ENCODE results near the gene PDZD2.

PDZD2 gene

DNA sequence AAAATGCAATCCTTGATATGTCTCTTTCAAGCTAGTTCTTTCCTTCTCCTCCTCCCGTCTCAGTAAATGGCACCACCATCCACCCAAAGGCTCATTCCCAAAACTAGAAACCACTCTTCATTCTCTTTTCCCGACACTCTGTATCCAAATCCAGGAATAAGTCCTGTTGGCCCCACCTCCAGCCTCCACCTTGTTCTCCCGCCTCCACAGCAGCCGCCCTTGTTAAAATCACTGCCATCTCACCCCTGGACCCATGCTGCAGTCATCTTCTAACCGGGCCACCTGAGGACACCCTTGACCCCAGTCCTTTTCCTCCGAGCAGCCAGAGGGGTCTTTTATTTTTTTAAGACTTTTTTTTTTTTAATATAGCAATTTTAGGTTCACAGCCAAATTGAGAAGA is 9.4 kb downstream of the PDZD2 start:
- H3K9ac ChIP-seq: no peak overlapping the region
- TF ChIP-seq, protein P1, sequence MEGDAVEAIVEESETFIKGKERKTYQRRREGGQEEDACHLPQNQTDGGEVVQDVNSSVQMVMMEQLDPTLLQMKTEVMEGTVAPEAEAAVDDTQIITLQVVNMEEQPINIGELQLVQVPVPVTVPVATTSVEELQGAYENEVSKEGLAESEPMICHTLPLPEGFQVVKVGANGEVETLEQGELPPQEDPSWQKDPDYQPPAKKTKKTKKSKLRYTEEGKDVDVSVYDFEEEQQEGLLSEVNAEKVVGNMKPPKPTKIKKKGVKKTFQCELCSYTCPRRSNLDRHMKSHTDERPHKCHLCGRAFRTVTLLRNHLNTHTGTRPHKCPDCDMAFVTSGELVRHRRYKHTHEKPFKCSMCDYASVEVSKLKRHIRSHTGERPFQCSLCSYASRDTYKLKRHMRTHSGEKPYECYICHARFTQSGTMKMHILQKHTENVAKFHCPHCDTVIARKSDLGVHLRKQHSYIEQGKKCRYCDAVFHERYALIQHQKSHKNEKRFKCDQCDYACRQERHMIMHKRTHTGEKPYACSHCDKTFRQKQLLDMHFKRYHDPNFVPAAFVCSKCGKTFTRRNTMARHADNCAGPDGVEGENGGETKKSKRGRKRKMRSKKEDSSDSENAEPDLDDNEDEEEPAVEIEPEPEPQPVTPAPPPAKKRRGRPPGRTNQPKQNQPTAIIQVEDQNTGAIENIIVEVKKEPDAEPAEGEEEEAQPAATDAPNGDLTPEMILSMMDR (IDR thresholded peaks at IDR 0.05): no peak
- H3K4me1 ChIP-seq: no peaks in the 10 kb centered on the region
- H3K36me3 ChIP-seq (ENCODE audit: control insufficient read depth, insufficient read depth, low read length): no peaks in the 10 kb centered on the region
- no peak overlapping the region for H3K4me2 ChIP-seq (ENCODE audit: low read length)
- no peak overlapping the region for H3K27ac ChIP-seq
- no peak overlapping the region for H2AFZ ChIP-seq
- H3K9me3 ChIP-seq (ENCODE audit: control insufficient read depth, low read length): no peaks in the 10 kb centered on the region
- no peaks in the 10 kb centered on the region for H3K79me2 ChIP-seq
- H3K4me3 ChIP-seq (ENCODE audit: low read depth, low read length): no peak overlapping the region
- no peaks in the 10 kb centered on the region for H3K27me3 ChIP-seq (ENCODE audit: control insufficient read depth, insufficient read depth, low read length)

DNA sequence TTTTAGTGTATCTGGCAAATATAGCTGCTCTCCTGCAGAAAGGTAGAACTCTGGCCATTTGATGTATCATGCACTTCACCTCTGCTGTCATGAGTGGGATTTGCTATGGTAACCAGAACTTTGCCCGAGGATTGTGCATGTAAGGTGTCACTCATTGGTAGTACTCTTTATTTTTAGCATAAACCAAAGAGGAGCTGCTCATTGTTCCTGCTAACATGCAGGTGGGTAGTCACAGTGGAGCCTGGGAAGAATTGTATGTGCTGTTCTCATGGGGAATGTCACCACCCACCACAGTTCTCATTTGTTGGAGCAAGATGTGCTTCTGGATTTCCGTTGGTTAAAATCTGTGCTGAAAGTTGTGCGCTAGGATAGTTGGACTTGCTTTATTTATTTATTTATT is 12.3 kb downstream of the PDZD2 start:
- no peaks in the 10 kb centered on the region for H3K79me2 ChIP-seq
- no peak overlapping the region for H3K4me2 ChIP-seq (ENCODE audit: low read length)
- no peaks in the 10 kb centered on the region for H3K27me3 ChIP-seq (ENCODE audit: control insufficient read depth, insufficient read depth, low read length)
- TF ChIP-seq, protein P1 (IDR thresholded peaks at IDR 0.05): no peak
- H3K9me3 ChIP-seq (ENCODE audit: control insufficient read depth, low read length): no peaks in the 10 kb centered on the region
- H3K4me3 ChIP-seq (ENCODE audit: low read depth, low read length): no peak overlapping the region
- H3K9ac ChIP-seq: no peak overlapping the region
- H3K4me1 ChIP-seq: no peaks in the 10 kb centered on the region
- no peaks in the 10 kb centered on the region for H3K36me3 ChIP-seq (ENCODE audit: control insufficient read depth, insufficient read depth, low read length)
- no peak overlapping the region for H3K27ac ChIP-seq
- H2AFZ ChIP-seq: no peak overlapping the region

GRCh38 chr5:31655491-31655890 is 16.6 kb downstream of the PDZD2 start:
- TF ChIP-seq, protein P1 (IDR thresholded peaks at IDR 0.05): no peak

GRCh38 chr5:31656806-31657205 is 17.9 kb downstream of the PDZD2 start:
- H3K36me3 ChIP-seq (ENCODE audit: control insufficient read depth, insufficient read depth, low read length): no peaks in the 10 kb centered on the region
- H3K27ac ChIP-seq: no peak overlapping the region
- TF ChIP-seq, protein P1 (IDR thresholded peaks at IDR 0.05): no peak
- H3K27me3 ChIP-seq (ENCODE audit: control insufficient read depth, insufficient read depth, low read length): no peaks in the 10 kb centered on the region
- H3K9me3 ChIP-seq (ENCODE audit: control insufficient read depth, low read length): no peaks in the 10 kb centered on the region
- H2AFZ ChIP-seq: no peak overlapping the region
- H3K79me2 ChIP-seq: no peaks in the 10 kb centered on the region
- H3K9ac ChIP-seq: no peak overlapping the region
- no peak overlapping the region for H3K4me2 ChIP-seq (ENCODE audit: low read length)
- no peak overlapping the region for H3K4me3 ChIP-seq (ENCODE audit: low read depth, low read length)
- no peaks in the 10 kb centered on the region for H3K4me1 ChIP-seq

More at GRCh38 chr5:31655491-31655890, 16.6 kb downstream of the PDZD2 start:
- Histone ChIP-seq H3K4me2 (ENCODE audit: low read length) (no peak overlapping the region), H3K4me3 (ENCODE audit: low read depth, low read length) (no peak overlapping the region), H2AFZ (no peak overlapping the region), H3K9ac (no peak overlapping the region), H3K79me2 (no peaks in the 10 kb centered on the region), H3K9me3 (ENCODE audit: control insufficient read depth, low read length) (no peaks in the 10 kb centered on the region), H3K4me1 (no peaks in the 10 kb centered on the region), H3K36me3 (ENCODE audit: control insufficient read depth, insufficient read depth, low read length) (no peaks in the 10 kb centered on the region), H3K27me3 (ENCODE audit: control insufficient read depth, insufficient read depth, low read length) (no peaks in the 10 kb centered on the region), H3K27ac (no peak overlapping the region)

DNA sequence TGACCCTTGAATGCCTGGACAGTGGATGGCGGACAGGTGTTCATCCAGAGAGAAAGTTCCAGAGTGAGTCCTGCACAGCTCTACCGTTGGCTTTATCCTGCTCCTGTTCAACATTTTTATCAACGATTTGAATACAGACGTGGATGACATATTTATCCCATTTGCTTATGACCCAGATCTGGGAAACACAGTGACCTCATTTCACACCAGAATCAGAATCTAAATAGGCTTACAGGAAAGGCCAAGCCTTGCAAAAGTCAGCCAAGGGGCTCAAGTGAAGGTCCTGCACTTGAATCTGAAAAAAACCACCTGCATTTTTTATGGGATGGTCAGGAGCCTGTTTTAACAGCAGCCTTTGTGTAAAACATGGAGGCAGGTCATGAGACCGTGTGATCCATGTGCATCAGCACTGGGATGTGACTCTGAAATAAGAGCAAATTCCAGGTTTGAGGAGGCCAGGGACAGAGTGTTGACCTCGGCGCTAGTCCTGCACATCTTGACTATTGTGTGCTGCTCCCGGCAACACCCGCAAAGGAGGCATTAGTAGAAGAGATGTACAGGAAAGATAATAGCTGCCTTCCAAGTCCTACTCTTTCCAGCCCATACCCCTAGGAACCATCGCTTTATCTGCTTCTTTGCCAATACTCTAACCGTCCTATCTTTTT is 18.5 kb downstream of the PDZD2 start:
- no peaks in the 10 kb centered on the region for H3K27me3 ChIP-seq (ENCODE audit: control insufficient read depth, insufficient read depth, low read length)
- H3K9ac ChIP-seq: no peak overlapping the region
- H3K27ac ChIP-seq: no peak overlapping the region
- no peaks in the 10 kb centered on the region for H3K4me1 ChIP-seq
- no peak overlapping the region for H3K4me3 ChIP-seq (ENCODE audit: low read depth, low read length)
- TF ChIP-seq, protein P1 (IDR thresholded peaks at IDR 0.05): no peak
- H3K4me2 ChIP-seq (ENCODE audit: low read length): no peak overlapping the region
- no peaks in the 10 kb centered on the region for H3K79me2 ChIP-seq
- no peak overlapping the region for H2AFZ ChIP-seq
- no peaks in the 10 kb centered on the region for H3K36me3 ChIP-seq (ENCODE audit: control insufficient read depth, insufficient read depth, low read length)
- no peaks in the 10 kb centered on the region for H3K9me3 ChIP-seq (ENCODE audit: control insufficient read depth, low read length)
